ENCODE data around the gene MAPKAP1. TPM values are rescaled to one million over a fixed set of nuclear protein-coding genes. Genes with fewer than 3 reads are reported as not detected.

Gene MAPKAP1
- total RNA-seq, 1 donor from 2014 or later, result 76.9 TPM

GRCh38 chr9:125680445-125680844 is 26.6 kb downstream of the MAPKAP1 start:
- Mint-ChIP-seq H3K36me3 (ENCODE audit: unreplicated experiment) (no peaks in the 10 kb centered on the region), H3K9me3 (ENCODE audit: unreplicated experiment) (no peaks in the 10 kb centered on the region), H3K27me3 (ENCODE audit: unreplicated experiment) (no peaks in the 10 kb centered on the region), H3K4me3 (ENCODE audit: unreplicated experiment) (no peak overlapping the region), H3K27ac (ENCODE audit: unreplicated experiment) (no peak overlapping the region), H3K4me1 (ENCODE audit: unreplicated experiment) (peaks cover 21% of the 10 kb centered on the region)
- no peak for DNase-seq (ENCODE audit: extremely low spot score, unreplicated experiment)
- no peak for TF ChIP-seq CTCF (IDR thresholded peaks at IDR 0.05)

DNA sequence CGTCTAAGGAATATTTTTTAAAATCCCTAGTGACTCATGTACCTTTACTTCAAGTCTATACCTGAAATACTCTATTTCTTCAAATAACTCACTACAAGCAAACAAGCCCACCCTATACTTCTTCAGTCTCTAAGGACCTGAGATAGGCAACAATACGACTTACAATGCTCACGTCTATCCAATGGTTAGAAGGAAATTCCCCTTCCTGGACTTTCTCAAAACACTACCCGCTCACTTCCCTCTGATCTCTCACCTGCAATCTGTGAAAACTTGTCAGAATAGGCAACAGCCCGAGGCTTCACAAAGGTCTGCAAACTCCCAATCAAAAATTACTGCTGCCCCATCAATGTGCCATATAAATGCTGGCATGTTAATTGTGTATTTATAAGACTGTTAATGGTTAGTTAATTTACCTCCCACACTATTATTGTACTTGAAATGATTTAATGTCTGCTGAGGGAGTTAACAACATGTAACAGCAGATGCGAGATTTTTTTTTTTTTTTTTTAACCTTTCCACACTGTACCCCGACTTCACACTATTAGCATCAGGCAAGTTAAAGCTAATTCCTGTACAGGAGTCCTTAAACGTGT is 27.3 kb downstream of the MAPKAP1 start:
- H3K4me3 Mint-ChIP-seq (ENCODE audit: unreplicated experiment), result no peak overlapping the region
- peaks cover 28% of the 10 kb centered on the region for H3K4me1 Mint-ChIP-seq (ENCODE audit: unreplicated experiment)
- no peaks in the 10 kb centered on the region for H3K27me3 Mint-ChIP-seq (ENCODE audit: unreplicated experiment)

DNA sequence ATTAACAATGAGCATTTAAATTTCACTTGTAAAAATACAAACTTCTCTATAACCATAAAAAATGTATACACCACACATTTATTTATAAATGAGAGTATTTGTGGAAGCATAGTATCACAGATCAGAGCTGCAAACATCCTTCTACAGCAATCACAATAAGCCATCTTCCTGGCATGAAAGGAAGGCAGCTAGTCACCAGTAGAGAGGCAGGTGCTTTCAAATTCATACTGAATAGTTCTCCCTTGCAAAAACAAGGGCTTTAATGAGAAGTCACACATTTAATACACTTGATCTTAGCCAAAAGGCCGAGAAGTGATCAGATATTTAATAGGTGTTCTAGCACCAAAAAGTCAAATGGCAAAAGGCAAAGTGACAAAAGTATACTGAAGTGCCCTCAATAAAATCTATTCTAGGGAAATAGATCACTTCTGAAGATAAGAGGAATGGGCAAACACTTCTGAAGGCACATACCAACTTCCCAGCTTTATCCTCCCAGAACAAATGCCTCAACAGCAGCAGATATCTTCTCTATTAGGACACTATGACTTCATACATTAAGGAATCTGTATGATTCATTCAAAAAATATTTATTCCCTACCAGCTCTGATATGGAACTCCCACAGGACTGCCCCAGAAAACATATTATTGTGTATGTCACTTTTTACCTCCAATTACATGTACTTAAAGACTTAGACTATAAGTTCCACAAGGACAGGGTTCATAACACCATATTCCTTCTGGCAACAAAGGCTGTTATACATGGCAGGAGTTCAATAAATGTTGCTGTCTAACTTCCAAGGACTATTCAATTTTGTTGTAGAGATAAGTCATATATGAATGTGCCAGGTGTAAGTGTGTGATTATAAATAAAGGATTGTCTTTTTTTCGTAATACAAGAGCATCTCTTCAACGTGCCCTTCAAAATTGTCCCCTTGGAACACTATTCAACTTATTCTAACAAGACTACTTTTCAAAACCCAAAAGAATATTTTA is 31.7 kb downstream of the MAPKAP1 start:
- H3K27me3 Mint-ChIP-seq (ENCODE audit: unreplicated experiment), result no peaks in the 10 kb centered on the region
- H3K27ac Mint-ChIP-seq (ENCODE audit: unreplicated experiment), result peak overlapping the region; percentile 75
- TF ChIP-seq CTCF (IDR thresholded peaks at IDR 0.05), result no peak
- DNase-seq (ENCODE audit: extremely low spot score, unreplicated experiment), result no peak
- H3K4me1 Mint-ChIP-seq (ENCODE audit: unreplicated experiment), result peaks cover 29% of the 10 kb centered on the region
- H3K9me3 Mint-ChIP-seq (ENCODE audit: unreplicated experiment), result no peaks in the 10 kb centered on the region
- peaks cover 11% of the 10 kb centered on the region for H3K36me3 Mint-ChIP-seq (ENCODE audit: unreplicated experiment)
- no peak overlapping the region for H3K4me3 Mint-ChIP-seq (ENCODE audit: unreplicated experiment)

More for the DNA sequence above, 27.3 kb downstream of the MAPKAP1 start:
- Mint-ChIP-seq H3K36me3 (ENCODE audit: unreplicated experiment) (no peaks in the 10 kb centered on the region), H3K9me3 (ENCODE audit: unreplicated experiment) (no peaks in the 10 kb centered on the region), H3K27ac (ENCODE audit: unreplicated experiment) (no peak overlapping the region)
- no peak for DNase-seq (ENCODE audit: extremely low spot score, unreplicated experiment)
- TF ChIP-seq CTCF (IDR thresholded peaks at IDR 0.05), result no peak

DNA sequence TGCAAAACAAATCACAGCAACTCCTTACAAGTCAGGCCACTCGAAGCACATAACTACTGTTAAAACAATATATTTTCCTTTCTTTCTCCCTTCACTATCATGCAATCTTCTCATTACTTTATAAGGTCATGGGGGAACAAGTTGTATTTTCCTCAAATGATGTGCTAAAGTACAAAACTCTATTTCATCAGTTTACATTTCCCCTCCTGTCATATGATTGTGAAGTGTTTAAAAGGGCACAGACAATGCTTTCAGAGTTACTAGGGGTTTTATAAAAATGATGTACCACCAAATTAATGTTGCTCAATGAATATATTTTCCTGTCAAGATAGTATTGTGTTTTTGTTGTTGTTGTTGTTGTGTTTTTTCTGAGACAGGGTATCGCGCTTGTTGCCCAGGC is 34.1 kb downstream of the MAPKAP1 start:
- Mint-ChIP-seq H3K4me3 (ENCODE audit: unreplicated experiment) (no peak overlapping the region), H3K36me3 (ENCODE audit: unreplicated experiment) (peaks cover 14% of the 10 kb centered on the region), H3K4me1 (ENCODE audit: unreplicated experiment) (peaks cover 29% of the 10 kb centered on the region), H3K27me3 (ENCODE audit: unreplicated experiment) (no peaks in the 10 kb centered on the region), H3K9me3 (ENCODE audit: unreplicated experiment) (no peaks in the 10 kb centered on the region), H3K27ac (ENCODE audit: unreplicated experiment) (no peak overlapping the region)
- no peak for DNase-seq (ENCODE audit: extremely low spot score, unreplicated experiment)
- no peak for TF ChIP-seq CTCF (IDR thresholded peaks at IDR 0.05)

- Mint-ChIP-seq H3K36me3 (ENCODE audit: unreplicated experiment) (peaks cover 20% of the 10 kb centered on the region), H3K27ac (ENCODE audit: unreplicated experiment) (peak overlapping the region; percentile 61), H3K4me3 (ENCODE audit: unreplicated experiment) (no peak overlapping the region), H3K27me3 (ENCODE audit: unreplicated experiment) (no peaks in the 10 kb centered on the region), H3K4me1 (ENCODE audit: unreplicated experiment) (peaks cover 6% of the 10 kb centered on the region), H3K9me3 (ENCODE audit: unreplicated experiment) (no peaks in the 10 kb centered on the region)
- no peak for TF ChIP-seq CTCF (IDR thresholded peaks at IDR 0.05)
- no peak for DNase-seq (ENCODE audit: extremely low spot score, unreplicated experiment)
Observed at GRCh38 chr9:125663127-125663526, 43.9 kb downstream of the MAPKAP1 start.
